GM19351 (cell line): ENCODE results near the gene NOTCH2NLA.
"Not testable (repeated sequence)": the region's sequence is repeated elsewhere in the genome, so short reads cannot be mapped to it uniquely, and the experiment has no call there.

Source experiments
- ATAC-seq: cut with Tn5 transposase; IDR thresholded peaks from one replicate; pipeline ENCODE4 v1.9.1; 2021; ENCODE audit warnings: mild to moderate bottlenecking, moderate library complexity; ENCODE audit not compliant: unreplicated experiment

NOTCH2NLA gene

GRCh38 chr1:146167740-146168139 lies 61.1 kb downstream of the NOTCH2NLA start:
- not testable (repeated sequence) for ATAC-seq

GRCh38 chr1:146167273-146167672 lies 61.5 kb downstream of the NOTCH2NLA start:
- ATAC-seq, result not testable (repeated sequence)

- ATAC-seq, result not testable (repeated sequence)
Observed at GRCh38 chr1:146144465-146144864, 84.4 kb downstream of the NOTCH2NLA start, which contains the start of gene NBPF10. NBPF10 (minus strand) TSS chr1:146144804; CDS start chr1:146144769, 35 bp downstream.
